PC-3 (cell line): ENCODE data around the gene CAPN12.

Experiments used
- EZH2 ChIP-seq: fragments of 300-600 bp; sonication (generic); IDR thresholded peaks from one replicate; pipeline ENCODE4 v1.6.1; 2017; ENCODE audit warnings: antibody characterized with exemption, mild to moderate bottlenecking, low read length; ENCODE audit not compliant: unreplicated experiment
- TF ChIP-seq, protein P1 (sequence below): fragments of 300-600 bp; sonication (generic); conservative IDR thresholded peaks from 2 replicates; pipeline ENCODE4 v1.5.1; 2017; ENCODE audit warnings: antibody characterized with exemption, low read depth, mild to moderate bottlenecking, low read length

DNA sequence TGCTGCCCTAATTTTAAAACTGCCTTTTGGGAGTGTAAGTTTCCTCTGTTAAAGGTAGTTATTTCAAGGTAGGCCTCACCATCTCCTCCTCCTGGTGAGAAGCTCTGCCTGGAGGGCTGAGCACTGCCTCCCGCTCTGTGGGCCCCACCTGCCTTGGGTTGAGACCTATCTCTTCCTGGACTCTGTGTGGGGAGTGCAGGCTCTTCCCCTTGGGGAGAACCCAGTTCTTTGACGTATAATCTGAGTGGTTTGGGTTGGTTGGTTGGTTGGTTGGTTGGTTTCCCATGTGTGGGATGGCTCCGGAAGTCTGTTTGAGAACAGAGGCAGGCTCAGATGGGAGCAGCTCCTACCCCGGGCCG, 57.8 kb downstream of the CAPN12 start:
- TF ChIP-seq, protein P1, sequence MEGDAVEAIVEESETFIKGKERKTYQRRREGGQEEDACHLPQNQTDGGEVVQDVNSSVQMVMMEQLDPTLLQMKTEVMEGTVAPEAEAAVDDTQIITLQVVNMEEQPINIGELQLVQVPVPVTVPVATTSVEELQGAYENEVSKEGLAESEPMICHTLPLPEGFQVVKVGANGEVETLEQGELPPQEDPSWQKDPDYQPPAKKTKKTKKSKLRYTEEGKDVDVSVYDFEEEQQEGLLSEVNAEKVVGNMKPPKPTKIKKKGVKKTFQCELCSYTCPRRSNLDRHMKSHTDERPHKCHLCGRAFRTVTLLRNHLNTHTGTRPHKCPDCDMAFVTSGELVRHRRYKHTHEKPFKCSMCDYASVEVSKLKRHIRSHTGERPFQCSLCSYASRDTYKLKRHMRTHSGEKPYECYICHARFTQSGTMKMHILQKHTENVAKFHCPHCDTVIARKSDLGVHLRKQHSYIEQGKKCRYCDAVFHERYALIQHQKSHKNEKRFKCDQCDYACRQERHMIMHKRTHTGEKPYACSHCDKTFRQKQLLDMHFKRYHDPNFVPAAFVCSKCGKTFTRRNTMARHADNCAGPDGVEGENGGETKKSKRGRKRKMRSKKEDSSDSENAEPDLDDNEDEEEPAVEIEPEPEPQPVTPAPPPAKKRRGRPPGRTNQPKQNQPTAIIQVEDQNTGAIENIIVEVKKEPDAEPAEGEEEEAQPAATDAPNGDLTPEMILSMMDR: no peak
- TF ChIP-seq EZH2: no peak
